HT-29 (cell line): Measurements from ENCODE around the gene CALCR. TPM values are rescaled to one million over a fixed set of nuclear protein-coding genes. Genes with fewer than 3 reads are reported as not detected.

Experiments used
- small RNA-seq: library from RNA; depleted of rRNA; stranded (forward); fragments of <200 nt; gene quantifications from one replicate; pipeline ENCODE3, GENCODE V24; 2014
- total RNA-seq: library from RNA; depleted of rRNA; stranded (reverse); fragments of >200 nt; shearing (Covaris generic); gene quantifications from 2 replicates; pipeline ENCODE4 v1.2.3, GENCODE V29; 2014

The CALCR gene
- total RNA-seq, 1 experiment from 2014 or later = not detected

Small RNA genes within 50 kb of the gene (small RNA-seq; reads per million reads assigned to genes)
- gene MIR489 = not detected
- gene MIR653 = not detected
